Liver (tissue), 9 donors: ENCODE results near the gene DZIP1. TPM values are rescaled to one million over a fixed set of nuclear protein-coding genes. Genes with fewer than 3 reads are reported as not detected.
"Not testable (repeated sequence)": the region's sequence is repeated elsewhere in the genome, so short reads cannot be mapped to it uniquely, and the experiment has no call there.

Experiments
- DNase-seq: peaks from one replicate; pipeline ENCODE4 v3.0.0-alpha.2; 2017; ENCODE audit warnings: low spot score
- H3K27ac ChIP-seq, 2 donors: one replicate each; pipeline ENCODE4 v1.7.0; 2013; ENCODE audit warnings: inconsistent platforms in 2 of 2, low read length in 2 of 2, control low read depth in 1 of 2, low read depth in 1 of 2, mild to moderate bottlenecking in 1 of 2
- H3K27me3 ChIP-seq, 4 donors: one replicate each; pipeline versions ENCODE4 v1.6.1 to v1.7.0; 2013; ENCODE audit warnings: low read length in 3 of 4, inconsistent platforms in 1 of 4, mild to moderate bottlenecking in 1 of 4, moderate library complexity in 1 of 4; ENCODE audit not compliant: control insufficient read depth in 4 of 4, insufficient read depth in 4 of 4
- H3K36me3 ChIP-seq, 4 donors: one replicate each; pipeline versions ENCODE4 v1.6.1 to v1.7.0; 2013; ENCODE audit warnings: low read length in 3 of 4, mild to moderate bottlenecking in 3 of 4, low read depth in 1 of 4, moderate library complexity in 1 of 4; ENCODE audit not compliant: control insufficient read depth in 4 of 4, insufficient read depth in 3 of 4
- H3K4me1 ChIP-seq, 4 donors: one replicate each; pipeline versions ENCODE4 v1.6.1 to v1.7.0; 2013; ENCODE audit warnings: low read length in 3 of 4, mild to moderate bottlenecking in 3 of 4, moderate library complexity in 1 of 4; ENCODE audit not compliant: control insufficient read depth in 4 of 4, insufficient read depth in 4 of 4
- H3K4me3 ChIP-seq, 3 donors: one replicate each; pipeline versions ENCODE4 v1.6.1 to v1.7.0; 2013; ENCODE audit warnings: low read length in 3 of 3, control low read depth in 1 of 3, low read depth in 1 of 3, mild to moderate bottlenecking in 1 of 3
- H3K9ac ChIP-seq, 2 donors: one replicate each; pipeline ENCODE4 v1.7.0; 2013; ENCODE audit warnings: low read length in 2 of 2, mild to moderate bottlenecking in 2 of 2, moderate library complexity in 2 of 2, control low read depth in 1 of 2, low read depth in 1 of 2
- H3K9me3 ChIP-seq, 4 donors: one replicate each; pipeline versions ENCODE4 v1.6.1 to v1.7.0; 2013; ENCODE audit warnings: low read length in 3 of 4; ENCODE audit not compliant: control insufficient read depth in 4 of 4
- EGR1 ChIP-seq, 2 donors: IDR thresholded peaks; 2 replicates each; pipeline ENCODE4 v1.6.1; 2016 to 2018; ENCODE audit warnings: antibody characterized with exemption in 2 of 2, low read depth in 2 of 2
- FOXA1 ChIP-seq: IDR thresholded peaks from 2 replicates; pipeline ENCODE4 v1.6.1; 2016; ENCODE audit warnings: antibody characterized with exemption
- FOXA2 ChIP-seq: IDR thresholded peaks from 2 replicates; pipeline ENCODE4 v1.6.1; 2016; ENCODE audit warnings: antibody characterized with exemption
- GABPA ChIP-seq, 2 donors: IDR thresholded peaks in 1 of 2; conservative IDR thresholded peaks in 1 of 2; 2 replicates each; pipeline ENCODE4 v1.6.1; 2016; ENCODE audit warnings: antibody characterized with exemption in 2 of 2, mild to moderate bottlenecking in 1 of 2, moderate library complexity in 1 of 2
- HNF4G ChIP-seq: IDR thresholded peaks from 2 replicates; pipeline ENCODE4 v1.6.1; 2016; ENCODE audit warnings: antibody characterized with exemption
- JUND ChIP-seq, 2 donors: IDR thresholded peaks; 2 replicates each; pipeline ENCODE4 v1.6.1; 2016; ENCODE audit warnings: antibody characterized with exemption in 2 of 2
- NR2F2 ChIP-seq: IDR thresholded peaks from 2 replicates; pipeline ENCODE4 v1.6.1; 2016; ENCODE audit warnings: antibody characterized with exemption
- RAD21 ChIP-seq, 2 donors: IDR thresholded peaks; 2 replicates each; pipeline ENCODE4 v1.6.1; 2016; ENCODE audit warnings: antibody characterized with exemption in 2 of 2, mild to moderate bottlenecking in 2 of 2
- RXRA ChIP-seq, 2 donors: IDR thresholded peaks; 2 replicates each; pipeline ENCODE4 v1.6.1; 2017 to 2018; ENCODE audit warnings: antibody characterized with exemption in 2 of 2, mild to moderate bottlenecking in 1 of 2
- SP1 ChIP-seq: IDR thresholded peaks from 2 replicates; pipeline ENCODE4 v1.6.1; 2018; ENCODE audit warnings: antibody characterized with exemption, mild to moderate bottlenecking
- TAF1 ChIP-seq: conservative IDR thresholded peaks from 2 replicates; pipeline ENCODE4 v1.6.1; 2016; ENCODE audit warnings: antibody characterized with exemption, mild to moderate bottlenecking
- YY1 ChIP-seq: IDR thresholded peaks from 2 replicates; pipeline ENCODE4 v1.6.1; 2016; ENCODE audit warnings: antibody characterized with exemption, mild to moderate bottlenecking
- WGBS: extraction: QIAGEN DNeasy Blood & Tissue Kit; methylation state at CpG from one replicate; pipeline ENCODE4 v1.1.7; 2013; 5-methylcytosine and 5-hydroxymethylcytosine counted together
- polyA plus RNA-seq, 2 donors: library from polyadenylated mRNA; stranded (reverse) in 1 of 2; unstranded in 1 of 2; fragments of 200-250 nt in 1 of 2; fragments of >200 nt in 1 of 2; fragmentation: Nextera tagmentation in 1 of 2; extraction: Ambion mirVana in 1 of 2; gene quantifications; one replicate each; pipeline versions ENCODE4 v1.2.1 to v1.2.3, GENCODE V29; 2013 to 2015
- total RNA-seq, 2 donors: library from RNA; depleted of rRNA; stranded (reverse); fragments of >200 nt; gene quantifications; one replicate each; pipeline ENCODE4 v1.2.3, GENCODE V29; 2014
- TF ChIP-seq, protein P1 (sequence below): IDR thresholded peaks from 2 replicates; pipeline ENCODE4 v1.6.1; 2016; ENCODE audit warnings: antibody characterized with exemption, mild to moderate bottlenecking
- TF ChIP-seq, protein P2 (sequence below): IDR thresholded peaks from 2 replicates; pipeline ENCODE4 v1.6.1; 2016; ENCODE audit warnings: antibody characterized with exemption
- TF ChIP-seq, protein P3 (sequence below): fragments of 150-350 bp; IDR thresholded peaks from 2 replicates; pipeline ENCODE4 v1.5.1; 2017; ENCODE audit warnings: improper control_type of control experiment, low read depth, low read length; ENCODE audit not compliant: missing input control
- TF ChIP-seq, protein P4 (sequence below): IDR thresholded peaks from 2 replicates; pipeline ENCODE4 v1.6.1; 2016; ENCODE audit warnings: antibody characterized with exemption
- TF ChIP-seq, protein P5 (sequence below): IDR thresholded peaks from 2 replicates; pipeline ENCODE4 v1.6.1; 2016; ENCODE audit warnings: antibody characterized with exemption
- donor health status: healthy.
- donor health status: healthy.
- donor health status: healthy.
- donor health status: healthy.
- donor health status: healthy.

DZIP1 gene
- total and polyA plus RNA-seq, 4 donors: 0.46 to 2.0 (median 1.3) TPM

DNA sequence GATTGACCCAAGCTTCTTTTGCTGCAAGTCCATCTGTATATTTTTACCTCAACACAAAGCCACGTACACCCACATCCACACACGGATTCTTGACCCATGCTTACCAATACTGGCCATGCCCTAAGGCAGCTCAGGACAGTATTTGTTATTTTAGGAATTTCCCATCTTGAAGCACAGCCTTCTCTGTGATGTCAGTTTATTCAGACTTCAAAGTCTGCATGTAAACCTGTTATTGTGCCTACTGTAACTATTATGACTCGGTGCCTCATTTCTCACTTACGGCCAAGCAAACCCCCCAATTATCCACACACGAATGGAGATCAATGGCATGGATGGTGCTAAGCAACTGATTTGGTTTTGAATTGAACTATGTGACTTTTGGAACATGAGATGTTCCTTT is 74.5 kb downstream of the DZIP1 start:
- Histone ChIP-seq H3K36me3 (no peaks in the 10 kb centered on the region), H3K9ac (no peak overlapping the region), H3K27me3 (no peaks in the 10 kb centered on the region), H3K27ac (no peak overlapping the region), H3K4me1 (no peaks in the 10 kb centered on the region), H3K9me3 (no peaks in the 10 kb centered on the region), H3K4me3 (no peak overlapping the region)
- TF ChIP-seq TAF1 (no peak), RXRA (IDR thresholded peaks at IDR 0.05) (no peak), JUND (IDR thresholded peaks at IDR 0.05) (no peak), GABPA (IDR thresholded peaks at IDR 0.05 in 1 of 2, conservative IDR thresholded peaks at IDR 0.05 in 1 of 2) (no peak), YY1 (no peak)
- TF ChIP-seq, protein P1, sequence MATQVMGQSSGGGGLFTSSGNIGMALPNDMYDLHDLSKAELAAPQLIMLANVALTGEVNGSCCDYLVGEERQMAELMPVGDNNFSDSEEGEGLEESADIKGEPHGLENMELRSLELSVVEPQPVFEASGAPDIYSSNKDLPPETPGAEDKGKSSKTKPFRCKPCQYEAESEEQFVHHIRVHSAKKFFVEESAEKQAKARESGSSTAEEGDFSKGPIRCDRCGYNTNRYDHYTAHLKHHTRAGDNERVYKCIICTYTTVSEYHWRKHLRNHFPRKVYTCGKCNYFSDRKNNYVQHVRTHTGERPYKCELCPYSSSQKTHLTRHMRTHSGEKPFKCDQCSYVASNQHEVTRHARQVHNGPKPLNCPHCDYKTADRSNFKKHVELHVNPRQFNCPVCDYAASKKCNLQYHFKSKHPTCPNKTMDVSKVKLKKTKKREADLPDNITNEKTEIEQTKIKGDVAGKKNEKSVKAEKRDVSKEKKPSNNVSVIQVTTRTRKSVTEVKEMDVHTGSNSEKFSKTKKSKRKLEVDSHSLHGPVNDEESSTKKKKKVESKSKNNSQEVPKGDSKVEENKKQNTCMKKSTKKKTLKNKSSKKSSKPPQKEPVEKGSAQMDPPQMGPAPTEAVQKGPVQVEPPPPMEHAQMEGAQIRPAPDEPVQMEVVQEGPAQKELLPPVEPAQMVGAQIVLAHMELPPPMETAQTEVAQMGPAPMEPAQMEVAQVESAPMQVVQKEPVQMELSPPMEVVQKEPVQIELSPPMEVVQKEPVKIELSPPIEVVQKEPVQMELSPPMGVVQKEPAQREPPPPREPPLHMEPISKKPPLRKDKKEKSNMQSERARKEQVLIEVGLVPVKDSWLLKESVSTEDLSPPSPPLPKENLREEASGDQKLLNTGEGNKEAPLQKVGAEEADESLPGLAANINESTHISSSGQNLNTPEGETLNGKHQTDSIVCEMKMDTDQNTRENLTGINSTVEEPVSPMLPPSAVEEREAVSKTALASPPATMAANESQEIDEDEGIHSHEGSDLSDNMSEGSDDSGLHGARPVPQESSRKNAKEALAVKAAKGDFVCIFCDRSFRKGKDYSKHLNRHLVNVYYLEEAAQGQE: no peak
- WGBS: 85% methylated on average over 5 of the region's 5 CpGs
- DNase-seq: no peak

DNA sequence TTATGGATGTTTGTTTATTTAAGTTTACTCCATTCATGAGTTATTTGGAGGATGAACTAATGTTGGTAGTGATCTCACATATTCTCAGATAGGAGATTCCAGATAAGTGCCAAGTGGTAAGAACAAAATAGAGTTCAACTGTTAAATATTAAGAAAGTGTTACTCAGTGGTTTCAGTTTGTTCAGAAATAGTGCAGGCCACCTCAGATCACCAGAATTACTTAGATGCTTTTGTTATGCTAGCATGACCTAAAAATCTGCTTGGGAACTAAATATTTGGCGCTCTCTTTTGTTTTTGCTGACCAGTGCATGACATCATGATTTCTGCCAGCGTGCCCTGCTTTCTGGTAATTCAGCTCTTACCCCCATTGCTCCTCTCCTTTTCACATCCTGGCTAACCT is 76.4 kb downstream of the DZIP1 start:
- H3K27ac ChIP-seq: no peak overlapping the region
- H3K4me1 ChIP-seq: no peaks in the 10 kb centered on the region
- 100% methylated on average over 2 of the region's 2 CpGs for WGBS
- no peak for DNase-seq
- H3K27me3 ChIP-seq: no peaks in the 10 kb centered on the region
- H3K9ac ChIP-seq: no peak overlapping the region
- TF ChIP-seq FOXA1 (no peak), HNF4G (no peak), RAD21 (IDR thresholded peaks at IDR 0.05) (no peak), SP1 (no peak), RXRA (IDR thresholded peaks at IDR 0.05) (no peak), NR2F2 (no peak), GABPA (IDR thresholded peaks at IDR 0.05 in 1 of 2, conservative IDR thresholded peaks at IDR 0.05 in 1 of 2) (no peak), JUND (IDR thresholded peaks at IDR 0.05) (no peak), EGR1 (IDR thresholded peaks at IDR 0.05; ENCODE audit: low read depth in 2 of 2) (no peak), FOXA2 (no peak), TAF1 (no peak)
- TF ChIP-seq, protein P2, sequence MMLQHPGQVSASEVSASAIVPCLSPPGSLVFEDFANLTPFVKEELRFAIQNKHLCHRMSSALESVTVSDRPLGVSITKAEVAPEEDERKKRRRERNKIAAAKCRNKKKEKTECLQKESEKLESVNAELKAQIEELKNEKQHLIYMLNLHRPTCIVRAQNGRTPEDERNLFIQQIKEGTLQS: no peak
- TF ChIP-seq, protein P3, sequence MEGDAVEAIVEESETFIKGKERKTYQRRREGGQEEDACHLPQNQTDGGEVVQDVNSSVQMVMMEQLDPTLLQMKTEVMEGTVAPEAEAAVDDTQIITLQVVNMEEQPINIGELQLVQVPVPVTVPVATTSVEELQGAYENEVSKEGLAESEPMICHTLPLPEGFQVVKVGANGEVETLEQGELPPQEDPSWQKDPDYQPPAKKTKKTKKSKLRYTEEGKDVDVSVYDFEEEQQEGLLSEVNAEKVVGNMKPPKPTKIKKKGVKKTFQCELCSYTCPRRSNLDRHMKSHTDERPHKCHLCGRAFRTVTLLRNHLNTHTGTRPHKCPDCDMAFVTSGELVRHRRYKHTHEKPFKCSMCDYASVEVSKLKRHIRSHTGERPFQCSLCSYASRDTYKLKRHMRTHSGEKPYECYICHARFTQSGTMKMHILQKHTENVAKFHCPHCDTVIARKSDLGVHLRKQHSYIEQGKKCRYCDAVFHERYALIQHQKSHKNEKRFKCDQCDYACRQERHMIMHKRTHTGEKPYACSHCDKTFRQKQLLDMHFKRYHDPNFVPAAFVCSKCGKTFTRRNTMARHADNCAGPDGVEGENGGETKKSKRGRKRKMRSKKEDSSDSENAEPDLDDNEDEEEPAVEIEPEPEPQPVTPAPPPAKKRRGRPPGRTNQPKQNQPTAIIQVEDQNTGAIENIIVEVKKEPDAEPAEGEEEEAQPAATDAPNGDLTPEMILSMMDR: no peak
- TF ChIP-seq, protein P4, sequence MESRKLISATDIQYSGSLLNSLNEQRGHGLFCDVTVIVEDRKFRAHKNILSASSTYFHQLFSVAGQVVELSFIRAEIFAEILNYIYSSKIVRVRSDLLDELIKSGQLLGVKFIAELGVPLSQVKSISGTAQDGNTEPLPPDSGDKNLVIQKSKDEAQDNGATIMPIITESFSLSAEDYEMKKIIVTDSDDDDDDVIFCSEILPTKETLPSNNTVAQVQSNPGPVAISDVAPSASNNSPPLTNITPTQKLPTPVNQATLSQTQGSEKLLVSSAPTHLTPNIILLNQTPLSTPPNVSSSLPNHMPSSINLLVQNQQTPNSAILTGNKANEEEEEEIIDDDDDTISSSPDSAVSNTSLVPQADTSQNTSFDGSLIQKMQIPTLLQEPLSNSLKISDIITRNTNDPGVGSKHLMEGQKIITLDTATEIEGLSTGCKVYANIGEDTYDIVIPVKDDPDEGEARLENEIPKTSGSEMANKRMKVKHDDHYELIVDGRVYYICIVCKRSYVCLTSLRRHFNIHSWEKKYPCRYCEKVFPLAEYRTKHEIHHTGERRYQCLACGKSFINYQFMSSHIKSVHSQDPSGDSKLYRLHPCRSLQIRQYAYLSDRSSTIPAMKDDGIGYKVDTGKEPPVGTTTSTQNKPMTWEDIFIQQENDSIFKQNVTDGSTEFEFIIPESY: no peak
- TF ChIP-seq, protein P5, sequence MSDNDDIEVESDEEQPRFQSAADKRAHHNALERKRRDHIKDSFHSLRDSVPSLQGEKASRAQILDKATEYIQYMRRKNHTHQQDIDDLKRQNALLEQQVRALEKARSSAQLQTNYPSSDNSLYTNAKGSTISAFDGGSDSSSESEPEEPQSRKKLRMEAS: no peak
- no peaks in the 10 kb centered on the region for H3K36me3 ChIP-seq
- H3K9me3 ChIP-seq: no peaks in the 10 kb centered on the region
- no peak overlapping the region for H3K4me3 ChIP-seq

DNA sequence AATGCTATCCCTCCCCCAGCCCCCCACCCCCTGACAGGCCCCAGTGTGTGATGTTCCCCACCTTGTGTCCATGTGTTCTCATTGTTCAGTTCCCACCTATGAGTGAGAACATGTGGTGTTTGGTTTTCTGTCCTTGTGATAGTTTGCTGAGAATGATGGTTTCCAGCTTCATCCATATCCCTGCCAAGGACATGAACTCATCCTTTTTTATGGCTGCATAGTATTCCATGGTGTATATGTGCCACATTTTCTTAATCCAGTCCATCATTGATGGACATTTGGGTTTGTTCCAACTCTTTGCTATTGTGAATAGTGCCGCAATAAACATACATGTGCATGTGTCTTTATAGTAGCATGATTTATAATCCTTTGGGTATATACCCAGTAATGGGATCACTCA is 78.7 kb downstream of the DZIP1 start:
- DNase-seq, H3K27me3 ChIP-seq, H3K4me1 ChIP-seq, H3K9me3 ChIP-seq, H3K9ac ChIP-seq, H3K4me3 ChIP-seq, H3K36me3 ChIP-seq, H3K27ac ChIP-seq: not testable (repeated sequence)
- 89% methylated on average over 1 of the region's 1 CpG for WGBS
